ENCODE data around the gene OVCA2.

Gene OVCA2

DNA sequence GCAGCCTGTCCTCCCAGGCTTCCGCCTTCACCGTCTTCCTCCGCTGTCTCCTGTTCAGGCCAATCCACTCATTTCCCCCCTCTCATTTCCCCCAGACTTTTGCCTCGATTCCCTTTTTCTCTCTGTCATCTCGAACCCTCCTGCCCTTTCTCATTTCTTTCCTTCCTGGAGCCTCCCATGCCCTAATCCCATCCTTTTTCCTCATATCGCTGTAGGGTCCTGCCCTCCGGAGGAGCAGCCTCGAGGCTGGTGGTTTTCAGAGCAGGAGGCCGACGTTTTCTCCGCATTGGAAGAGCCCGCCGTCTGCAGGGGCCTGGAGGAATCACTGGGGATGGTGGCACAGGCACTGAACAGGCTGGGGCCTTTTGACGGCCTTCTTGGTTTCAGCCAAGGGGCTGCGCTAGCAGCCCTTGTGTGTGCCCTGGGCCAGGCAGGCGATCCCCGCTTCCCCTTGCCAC, 597 bp downstream of the OVCA2 start:
- TF ChIP-seq, protein P1, sequence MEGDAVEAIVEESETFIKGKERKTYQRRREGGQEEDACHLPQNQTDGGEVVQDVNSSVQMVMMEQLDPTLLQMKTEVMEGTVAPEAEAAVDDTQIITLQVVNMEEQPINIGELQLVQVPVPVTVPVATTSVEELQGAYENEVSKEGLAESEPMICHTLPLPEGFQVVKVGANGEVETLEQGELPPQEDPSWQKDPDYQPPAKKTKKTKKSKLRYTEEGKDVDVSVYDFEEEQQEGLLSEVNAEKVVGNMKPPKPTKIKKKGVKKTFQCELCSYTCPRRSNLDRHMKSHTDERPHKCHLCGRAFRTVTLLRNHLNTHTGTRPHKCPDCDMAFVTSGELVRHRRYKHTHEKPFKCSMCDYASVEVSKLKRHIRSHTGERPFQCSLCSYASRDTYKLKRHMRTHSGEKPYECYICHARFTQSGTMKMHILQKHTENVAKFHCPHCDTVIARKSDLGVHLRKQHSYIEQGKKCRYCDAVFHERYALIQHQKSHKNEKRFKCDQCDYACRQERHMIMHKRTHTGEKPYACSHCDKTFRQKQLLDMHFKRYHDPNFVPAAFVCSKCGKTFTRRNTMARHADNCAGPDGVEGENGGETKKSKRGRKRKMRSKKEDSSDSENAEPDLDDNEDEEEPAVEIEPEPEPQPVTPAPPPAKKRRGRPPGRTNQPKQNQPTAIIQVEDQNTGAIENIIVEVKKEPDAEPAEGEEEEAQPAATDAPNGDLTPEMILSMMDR (IDR thresholded peaks at IDR 0.05; ENCODE audit: low read depth, low read length, missing control alignments): no peak
- peak overlapping the region; percentile 71 for H3K4me3 ChIP-seq (replicated peaks; ENCODE audit: low read depth, low read length)
- no peak for DNase-seq (ENCODE audit: extremely low read depth, low read depth)

DNA sequence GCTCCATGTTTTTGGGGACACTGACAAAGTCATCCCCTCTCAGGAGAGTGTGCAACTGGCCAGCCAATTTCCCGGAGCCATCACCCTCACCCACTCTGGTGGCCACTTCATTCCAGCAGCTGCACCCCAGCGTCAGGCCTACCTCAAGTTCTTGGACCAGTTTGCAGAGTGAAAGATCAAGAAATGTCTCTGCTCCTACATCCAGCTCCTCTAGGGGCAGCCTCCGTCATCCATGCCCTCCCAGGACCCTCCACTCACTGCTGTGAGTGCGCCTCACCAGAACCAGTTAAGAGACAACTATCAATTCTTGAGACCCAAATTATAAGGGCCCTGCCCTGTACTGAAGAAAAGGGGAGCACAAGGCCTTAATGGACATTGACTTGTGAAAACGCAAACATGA, 1.1 kb downstream of the OVCA2 start:
- peak overlapping the region; percentile 71 for H3K4me3 ChIP-seq (replicated peaks; ENCODE audit: low read depth, low read length)
- DNase-seq (ENCODE audit: extremely low read depth, low read depth): no peak
- TF ChIP-seq, protein P1 (IDR thresholded peaks at IDR 0.05; ENCODE audit: low read depth, low read length, missing control alignments): no peak

DNA sequence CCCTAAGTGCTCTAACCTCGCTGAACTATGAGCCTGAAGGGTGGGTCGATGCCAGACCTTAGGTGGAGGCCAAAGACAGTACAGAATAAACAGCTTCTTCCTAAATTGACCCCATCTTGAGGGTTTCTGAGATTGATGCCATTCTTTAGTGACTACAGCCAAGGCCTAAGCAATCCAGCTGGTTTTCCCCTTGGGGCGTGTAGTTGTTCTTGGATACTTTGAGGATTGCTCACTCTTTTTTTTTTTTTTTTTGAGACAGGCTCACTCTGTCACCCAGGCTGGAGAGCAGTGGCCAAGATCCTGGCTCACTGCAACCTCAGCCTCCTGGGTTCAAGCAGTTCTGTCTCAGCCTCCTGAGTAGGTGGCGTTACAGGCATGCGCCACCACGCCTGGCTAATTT, 2.0 kb downstream of the OVCA2 start:
- no peak overlapping the region for H3K4me3 ChIP-seq (replicated peaks; ENCODE audit: low read depth, low read length)
- DNase-seq (ENCODE audit: extremely low read depth, low read depth): no peak
- TF ChIP-seq, protein P1 (IDR thresholded peaks at IDR 0.05; ENCODE audit: low read depth, low read length, missing control alignments): no peak

DNA sequence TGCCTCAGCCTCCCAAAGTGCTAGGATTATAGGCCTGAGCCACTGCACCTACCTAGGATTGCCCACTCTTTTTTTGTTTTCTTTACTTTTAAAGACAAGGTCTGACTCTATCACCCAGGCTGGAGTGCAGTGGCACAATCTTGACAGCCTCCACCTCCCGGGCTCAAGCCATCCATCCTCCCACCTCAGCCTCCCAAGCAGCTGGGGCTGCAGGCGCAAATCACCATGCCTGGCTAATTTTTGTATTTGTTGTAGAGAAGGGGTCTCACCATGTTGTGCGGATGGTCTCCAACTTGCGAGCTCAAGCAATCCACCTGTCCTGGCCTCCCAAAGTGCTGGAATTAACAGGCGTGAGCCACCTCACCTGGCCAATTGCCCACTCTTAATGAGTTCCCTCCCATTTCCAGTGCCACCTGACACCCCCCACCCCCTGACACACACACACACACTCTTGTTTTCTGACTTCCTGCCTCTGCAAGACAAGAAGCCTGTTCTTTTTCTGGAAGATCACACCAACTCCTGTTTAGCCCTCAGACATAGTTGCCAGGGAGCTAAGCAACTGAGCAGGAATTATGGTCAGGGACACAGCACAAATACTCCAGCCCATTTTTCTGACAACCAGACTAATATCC, 2.6 kb downstream of the OVCA2 start:
- no peak for DNase-seq (ENCODE audit: extremely low read depth, low read depth)
- TF ChIP-seq, protein P1 (IDR thresholded peaks at IDR 0.05; ENCODE audit: low read depth, low read length, missing control alignments): no peak
- H3K4me3 ChIP-seq (replicated peaks; ENCODE audit: low read depth, low read length): no peak overlapping the region

DNA sequence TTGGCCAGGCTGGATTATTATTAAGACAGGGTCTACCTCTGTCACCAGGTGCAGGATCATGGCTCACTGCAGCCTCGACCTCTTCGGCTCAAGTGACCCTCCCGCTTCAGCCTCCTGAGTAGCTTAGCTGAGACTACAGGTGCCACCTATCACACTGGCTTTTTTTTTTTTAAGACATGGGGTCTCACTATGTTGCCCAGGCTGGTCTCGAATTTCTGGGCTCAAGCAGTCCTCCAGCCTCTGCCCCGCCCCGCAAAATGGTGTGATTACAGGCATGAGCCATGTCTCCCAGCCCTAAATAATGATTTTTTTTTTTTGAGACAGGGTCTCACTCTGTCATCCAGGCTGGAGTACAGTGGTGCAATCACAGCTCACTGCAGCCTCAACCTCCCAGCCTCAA, 5.8 kb downstream of the OVCA2 start:
- TF ChIP-seq, protein P1 (IDR thresholded peaks at IDR 0.05; ENCODE audit: low read depth, low read length, missing control alignments): no peak
- no peak for DNase-seq (ENCODE audit: extremely low read depth, low read depth)
- H3K4me3 ChIP-seq (replicated peaks; ENCODE audit: low read depth, low read length): no peak overlapping the region

DNA sequence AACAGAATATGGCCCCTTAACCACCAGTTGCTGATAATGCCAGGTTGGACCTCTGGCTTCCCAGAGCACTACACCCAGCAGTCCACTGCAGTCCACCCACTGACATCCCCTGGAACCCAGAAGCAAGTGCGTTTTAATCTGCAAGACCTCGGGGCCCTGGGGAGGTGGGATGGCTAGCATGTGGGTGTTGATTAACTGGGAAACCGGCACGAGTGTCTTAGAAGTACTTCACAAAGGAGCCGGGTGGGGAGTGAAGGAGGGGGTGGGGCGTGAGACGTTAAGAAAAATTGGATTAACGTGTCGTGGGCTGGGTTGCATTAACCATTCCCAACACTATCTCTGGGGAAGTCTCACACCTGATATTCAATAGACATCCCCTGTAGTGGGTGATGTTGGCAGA, 7.0 kb downstream of the OVCA2 start:
- H3K4me3 ChIP-seq (replicated peaks; ENCODE audit: low read depth, low read length): peak overlapping the region; percentile 60
- DNase-seq (ENCODE audit: extremely low read depth, low read depth): no peak
- TF ChIP-seq, protein P1 (IDR thresholded peaks at IDR 0.05; ENCODE audit: low read depth, low read length, missing control alignments): no peak
